HepG2 (cell line): ENCODE measurements around the gene PROCR. TPM values are rescaled to one million over a fixed set of nuclear protein-coding genes. Genes with fewer than 3 reads are reported as not detected.

Experiments used
- AHDC1 ChIP-seq: sonication (generic); formaldehyde crosslinking; IDR thresholded peaks from 2 replicates; pipeline ENCODE4 v1.5.1; 2020; ENCODE audit warnings: mild to moderate bottlenecking, missing genetic modification reagents, borderline replicate concordance
- HIC2 ChIP-seq: sonication (generic); formaldehyde crosslinking; IDR thresholded peaks from 2 replicates; pipeline ENCODE4 v1.9.0; 2022; ENCODE audit warnings: low read depth, missing genetic modification reagents
- ISX ChIP-seq: sonication (generic); formaldehyde crosslinking; conservative IDR thresholded peaks from 2 replicates; pipeline ENCODE4 v1.5.0; 2020; ENCODE audit warnings: missing genetic modification reagents
- MIER3 ChIP-seq: IDR thresholded peaks from 2 replicates; pipeline ENCODE4 v1.6.1; 2016; ENCODE audit warnings: missing compliant biosample characterization, borderline replicate concordance
- MTF1 ChIP-seq: sonication (generic); formaldehyde crosslinking; IDR thresholded peaks from 2 replicates; pipeline ENCODE4 v1.5.0; 2020; ENCODE audit warnings: missing genetic modification reagents
- NR1H2 ChIP-seq: sonication (generic); formaldehyde crosslinking; IDR thresholded peaks from 2 replicates; pipeline ENCODE4 v1.8.1; 2022; ENCODE audit warnings: low read depth, missing genetic modification reagents, borderline replicate concordance
- PHF5A ChIP-seq: IDR thresholded peaks from one replicate; pipeline ENCODE4 v1.6.1; 2018; ENCODE audit warnings: low read depth, missing genetic modification reagents; ENCODE audit not compliant: unreplicated experiment
- STAG1 ChIP-seq: sonication (generic); formaldehyde crosslinking; IDR thresholded peaks from 2 replicates; pipeline ENCODE4 v1.4.0; 2020; ENCODE audit warnings: missing genetic modification reagents
- TFE3 ChIP-seq: IDR thresholded peaks from 2 replicates; pipeline ENCODE4 v1.6.1; 2016
- YEATS4 ChIP-seq: sonication (generic); formaldehyde crosslinking; IDR thresholded peaks from 2 replicates; pipeline ENCODE4 v1.4.0; 2020; ENCODE audit warnings: missing genetic modification reagents, borderline replicate concordance
- ZBTB49 ChIP-seq: sonication (generic); formaldehyde crosslinking; IDR thresholded peaks from 2 replicates; pipeline ENCODE4 v1.4.0; 2020; ENCODE audit warnings: missing genetic modification reagents, borderline replicate concordance
- ZNF101 ChIP-seq: sonication (generic); formaldehyde crosslinking; IDR thresholded peaks from 2 replicates; pipeline ENCODE4 v1.4.0; 2020; ENCODE audit warnings: mild to moderate bottlenecking, low read depth, missing genetic modification reagents, borderline replicate concordance
- ZNF143 ChIP-seq: sonication (generic); formaldehyde crosslinking; IDR thresholded peaks from 2 replicates; pipeline ENCODE4 v1.4.0; 2020; ENCODE audit warnings: missing genetic modification reagents
- ZNF17 ChIP-seq: sonication (generic); formaldehyde crosslinking; IDR thresholded peaks from 2 replicates; pipeline ENCODE4 v1.5.0; 2020; ENCODE audit warnings: mild to moderate bottlenecking, missing genetic modification reagents
- ZNF501 ChIP-seq: sonication (generic); formaldehyde crosslinking; IDR thresholded peaks from 2 replicates; pipeline ENCODE4 v1.5.1; 2020; ENCODE audit warnings: mild to moderate bottlenecking, moderate library complexity, missing genetic modification reagents
- ZNF614 ChIP-seq: IDR thresholded peaks from 2 replicates; pipeline ENCODE4 v1.6.1; 2018; ENCODE audit warnings: missing biosample characterization, missing genetic modification reagents, inconsistent platforms, borderline replicate concordance
- ZNF709 ChIP-seq: sonication (generic); formaldehyde crosslinking; IDR thresholded peaks from 2 replicates; pipeline ENCODE4 v1.5.0; 2020; ENCODE audit warnings: mild to moderate bottlenecking, missing genetic modification reagents
- polyA plus RNA-seq, 8 experiments: library from polyadenylated mRNA; depleted of rRNA in 3 of 8; stranded (reverse) in 7 of 8; unstranded in 1 of 8; fragments of >200 nt; fragmentation: Illumina TruSeq in 4 of 8; extraction: Trizol in 4 of 8; gene quantifications; 2 replicates each; pipeline versions ENCODE4 v1.2.1 to v1.2.3, GENCODE V29; 2011 to 2016; ENCODE audit warnings: low read depth in 4 of 8, missing spikeins in 1 of 8, mixed read lengths in 1 of 8; ENCODE audit not compliant: insufficient read depth in 1 of 8
- total RNA-seq, 5 experiments: library from RNA; depleted of rRNA; stranded (reverse); fragments of >200 nt; fragmentation: Illumina TruSeq; extraction: Trizol; gene quantifications; 2 replicates each; pipeline ENCODE4 v1.2.3, GENCODE V29; 2016; ENCODE audit warnings: low read depth in 1 of 5

The PROCR gene
- total and polyA plus RNA-seq, 2 of the 13 experiments (the other 11 are each of a cell fraction or from before 2014, with no cell fraction given), result 1.4 to 1.7 TPM

GRCh38 chr20:35146920-35147574 is 24.8 kb upstream of the PROCR start, which contains the start of gene EDEM2 (continued):
- TF ChIP-seq HIC2 (CRISPR knock-in tag), result peak; percentile 75; the same call in 1 of the 2 replicates
- no peak for TF ChIP-seq ZNF17 (CRISPR knock-in tag)
- TF ChIP-seq STAG1, result peak; percentile 57
- TF ChIP-seq YEATS4, result peak; percentile 94
- no peak; the same call in 1 of the 2 replicates for TF ChIP-seq ZNF709 (CRISPR knock-in tag)
- peak; percentile 45 for TF ChIP-seq ZNF614 (CRISPR knock-in tag)
- TF ChIP-seq PHF5A (CRISPR knock-in tag), result peak; percentile 38
- TF ChIP-seq MTF1 (CRISPR knock-in tag), result no peak
- no peak for TF ChIP-seq AHDC1 (CRISPR knock-in tag)
- TF ChIP-seq MIER3 (CRISPR knock-in tag), result peak; percentile 78; the same call in 1 of the 2 replicates
- peak; percentile 51 for TF ChIP-seq TFE3 (CRISPR knock-in tag)
- TF ChIP-seq ZNF101 (CRISPR knock-in tag), result 0 out of 2 replicates have a peak, but pooled peaks have one; percentile 10
- TF ChIP-seq ZNF143, result peak; percentile 100
- 0 out of 2 replicates have a peak, but pooled peaks have one; percentile 54 for TF ChIP-seq ZBTB49 (CRISPR knock-in tag)
- peak; percentile 99 for TF ChIP-seq ZNF501 (CRISPR knock-in tag)
- TF ChIP-seq NR1H2 (CRISPR knock-in tag), result 0 out of 2 replicates have a peak, but pooled peaks have one; percentile 55
- TF ChIP-seq ISX (CRISPR knock-in tag), result no peak; the same call in 1 of the 2 replicates
